ENCODE results near the gene PANX1. TPM values are rescaled to one million over a fixed set of nuclear protein-coding genes. Genes with fewer than 3 reads are reported as not detected.

Gene PANX1
- total RNA-seq, 1 experiment from 2014 or later = 59.3 TPM

GRCh38 chr11:94184362-94184761 lies 55.7 kb downstream of the PANX1 start:
- in situ Hi-C loops (cut with HindIII; ENCODE audit: low pct_unique_long_range_greater_than_20kb, low sequenced_read_pairs) (no loop called here), intact Hi-C loops (cut with micrococcal nuclease; ENCODE audit: unreplicated experiment) (loop anchor here (5.0 kb wide), 1 partner anchor 233 kb away; no protein-coding TSS in a partner anchor)
- POLR2A ChIA-PET = no interaction called here
- BruUV-seq (replicated peaks) = TSS peak; percentile 25
- H3K27me3 ChIP-seq (ENCODE audit: control insufficient read depth, insufficient read depth, low read length) = no peaks in the 10 kb centered on the region
- no peak overlapping the region for H3K27ac ChIP-seq (ENCODE audit: low read length)
- no peak for ATAC-seq
- peaks cover 19% of the 10 kb centered on the region for H3K36me3 ChIP-seq (ENCODE audit: control insufficient read depth, insufficient read depth, low read length)
- H3K4me3 ChIP-seq (ENCODE audit: low read depth in 2 of 2, low read length in 2 of 2) = no peak overlapping the region
- TF ChIP-seq SIN3A (IDR thresholded peaks at IDR 0.05; ENCODE audit: borderline replicate concordance, insufficient read depth, low read depth, low read length) (no peak), TCF7L2 (IDR thresholded peaks at IDR 0.05; ENCODE audit: low read depth, low read length) (no peak), POLR2AphosphoS5 (IDR thresholded peaks at IDR 0.05; ENCODE audit: low read depth, low read length) (no peak)
- H3K9me3 ChIP-seq (ENCODE audit: control insufficient read depth, insufficient read depth, low read depth, low read length) = no peaks in the 10 kb centered on the region
- CTCF ChIA-PET = interaction anchor here (0.9 to 1.2 kb wide), 2 partner anchors 132 to 289 kb away, joined by 4 read pairs; no protein-coding TSS in a partner anchor
- DNase-seq (ENCODE audit: low read depth, low spot score) = no peak
- H3K4me1 ChIP-seq (ENCODE audit: control insufficient read depth, insufficient read depth, low read length) = no peaks in the 10 kb centered on the region

GRCh38 chr11:94184846-94185245 lies 56.2 kb downstream of the PANX1 start:
- intact Hi-C loops (cut with micrococcal nuclease; ENCODE audit: unreplicated experiment) = loop anchor here (5.0 kb wide), 1 partner anchor 232 kb away; no protein-coding TSS in a partner anchor
- Histone ChIP-seq H3K27ac (ENCODE audit: low read length) (no peak overlapping the region), H3K4me1 (ENCODE audit: control insufficient read depth, insufficient read depth, low read length) (no peaks in the 10 kb centered on the region), H3K27me3 (ENCODE audit: control insufficient read depth, insufficient read depth, low read length) (no peaks in the 10 kb centered on the region), H3K9me3 (ENCODE audit: control insufficient read depth, insufficient read depth, low read depth, low read length) (no peaks in the 10 kb centered on the region), H3K36me3 (ENCODE audit: control insufficient read depth, insufficient read depth, low read length) (peaks cover 19% of the 10 kb centered on the region), H3K4me3 (ENCODE audit: low read depth in 2 of 2, low read length in 2 of 2) (no peak overlapping the region)
- no peak for DNase-seq (ENCODE audit: low read depth, low spot score)
- TF ChIP-seq TCF7L2 (IDR thresholded peaks at IDR 0.05; ENCODE audit: low read depth, low read length) = no peak
- TF ChIP-seq CTCF (IDR thresholded peaks at IDR 0.05) = no peak
- TF ChIP-seq REST (IDR thresholded peaks at IDR 0.05; ENCODE audit: insufficient read depth in 1 of 2, low read depth in 2 of 2, low read length in 1 of 2) = no peak
- TF ChIP-seq SIN3A (IDR thresholded peaks at IDR 0.05; ENCODE audit: borderline replicate concordance, insufficient read depth, low read depth, low read length) = no peak
- TF ChIP-seq POLR2AphosphoS5 (IDR thresholded peaks at IDR 0.05; ENCODE audit: low read depth, low read length) = no peak
- CTCF ChIA-PET = no interaction called here
- no TSS peak for BruUV-seq (replicated peaks)
- in situ Hi-C loops (cut with HindIII; ENCODE audit: low pct_unique_long_range_greater_than_20kb, low sequenced_read_pairs) = no loop called here
- ATAC-seq = no peak
- POLR2A ChIA-PET = no interaction called here

- in situ Hi-C loops (cut with HindIII; ENCODE audit: low pct_unique_long_range_greater_than_20kb, low sequenced_read_pairs) = no loop called here
- Histone ChIP-seq H3K27me3 (ENCODE audit: control insufficient read depth, insufficient read depth, low read length) (no peaks in the 10 kb centered on the region), H3K4me1 (ENCODE audit: control insufficient read depth, insufficient read depth, low read length) (no peaks in the 10 kb centered on the region), H3K9me3 (ENCODE audit: control insufficient read depth, insufficient read depth, low read depth, low read length) (no peaks in the 10 kb centered on the region), H3K36me3 (ENCODE audit: control insufficient read depth, insufficient read depth, low read length) (peaks cover 15% of the 10 kb centered on the region), H3K4me3 (ENCODE audit: low read depth in 2 of 2, low read length in 2 of 2) (no peak overlapping the region), H3K27ac (ENCODE audit: low read length) (no peak overlapping the region)
- no TSS peak for BruUV-seq (replicated peaks)
- TF ChIP-seq REST (IDR thresholded peaks at IDR 0.05; ENCODE audit: insufficient read depth in 1 of 2, low read depth in 2 of 2, low read length in 1 of 2) (no peak), TCF7L2 (IDR thresholded peaks at IDR 0.05; ENCODE audit: low read depth, low read length) (no peak), CTCF (IDR thresholded peaks at IDR 0.05) (no peak), POLR2AphosphoS5 (IDR thresholded peaks at IDR 0.05; ENCODE audit: low read depth, low read length) (no peak)
- ChIA-PET POLR2A (no interaction called here), CTCF (no interaction called here)
- intact Hi-C loops (cut with micrococcal nuclease; ENCODE audit: unreplicated experiment) = no loop called here
- ATAC-seq (no peak), DNase-seq (ENCODE audit: low read depth, low spot score) (no peak)
Observed at GRCh38 chr11:94185416-94186084, 56.9 kb downstream of the PANX1 start.
